AG04450 (cell line): Measurements from ENCODE around the gene EFNA5. TPM values are rescaled to one million over a fixed set of nuclear protein-coding genes. Genes with fewer than 3 reads are reported as not detected.

Experiments used
- CTCF ChIA-PET: fragments of 300-600, 350-600 bp; formaldehyde crosslinking; extraction: SDS; loops from one replicate; lab custom pipeline; 2022; ENCODE audit warnings: antibody characterized with exemption, inconsistent platforms; lab: Charles Lee
- POLR2A ChIA-PET: fragments of 350-600 bp; formaldehyde crosslinking; extraction: SDS; loops from one replicate; lab custom pipeline; 2021; ENCODE audit warnings: antibody characterized with exemption, inconsistent platforms; lab: Yijun Ruan, JAX
- DNase-seq: peaks from one replicate; pipeline ENCODE4 v3.0.0-alpha.2; 2011; ENCODE audit warnings: low read depth, low spot score
- H3K27ac ChIP-seq: one replicate; pipeline ENCODE4 v1.5.1; 2012; ENCODE audit warnings: low read depth, low read length, control low read depth
- H3K27me3 ChIP-seq: one replicate; pipeline ENCODE4 v1.6.0; 2012; ENCODE audit warnings: low read length; ENCODE audit not compliant: control insufficient read depth, insufficient read depth
- H3K4me3 ChIP-seq: 2 replicates; pipeline ENCODE4 v1.5.1; 2011; ENCODE audit warnings: mild to moderate bottlenecking, low read depth, low read length, control low read depth
- H3K9me3 ChIP-seq: 2 replicates; pipeline ENCODE4 v1.5.1; 2012; ENCODE audit warnings: low read length; ENCODE audit not compliant: control insufficient read depth, insufficient read depth
- CTCF ChIP-seq: IDR thresholded peaks from 2 replicates; pipeline ENCODE4 v1.5.1; 2011; ENCODE audit warnings: low read depth, low read length, control low read depth, inconsistent platforms
- polyA plus RNA-seq: library from polyadenylated mRNA; depleted of rRNA; stranded (reverse); fragments of >200 nt; gene quantifications from 2 replicates; pipeline ENCODE4 v1.2.3, GENCODE V29; 2011

The EFNA5 gene
- polyA plus RNA-seq, 1 experiment: 3.0 TPM

- no peak for TF ChIP-seq CTCF
- Histone ChIP-seq H3K4me3 (no peak overlapping the region), H3K27ac (no peak overlapping the region), H3K9me3 (no peaks in the 10 kb centered on the region), H3K27me3 (no peaks in the 10 kb centered on the region)
- ChIA-PET POLR2A (interaction anchor here (0.7 kb wide), 1 partner anchor 26 kb away, joined by 4 read pairs; no protein-coding TSS in a partner anchor), CTCF (interaction anchor here (2.2 kb wide), 1 partner anchor 49 kb away, joined by 9 read pairs; no protein-coding TSS in a partner anchor)
- DNase-seq: no peak
Observed at GRCh38 chr5:107523029-107523680, 147.6 kb downstream of the EFNA5 start.

GRCh38 chr5:107522456-107522855 lies 148.3 kb downstream of the EFNA5 start:
- Histone ChIP-seq H3K9me3 (no peaks in the 10 kb centered on the region), H3K4me3 (no peak overlapping the region), H3K27ac (no peak overlapping the region), H3K27me3 (no peaks in the 10 kb centered on the region)
- TF ChIP-seq CTCF: no peak
- DNase-seq: no peak
- CTCF ChIA-PET: interaction anchor here (2.2 kb wide), 1 partner anchor 50 kb away, joined by 9 read pairs; no protein-coding TSS in a partner anchor
- POLR2A ChIA-PET: no interaction called here

GRCh38 chr5:107519900-107520354 lies 150.8 kb downstream of the EFNA5 start:
- Histone ChIP-seq H3K9me3 (no peaks in the 10 kb centered on the region), H3K27me3 (no peaks in the 10 kb centered on the region), H3K4me3 (no peak overlapping the region), H3K27ac (no peak overlapping the region)
- ChIA-PET POLR2A (no interaction called here), CTCF (interaction anchor here (0.6 kb wide), 1 partner anchor 154 kb away, joined by 3 read pairs; no protein-coding TSS in a partner anchor)
- no peak for TF ChIP-seq CTCF
- no peak for DNase-seq

GRCh38 chr5:107518616-107519015 lies 152.1 kb downstream of the EFNA5 start:
- H3K9me3 ChIP-seq: no peaks in the 10 kb centered on the region
- H3K27ac ChIP-seq: no peak overlapping the region
- H3K4me3 ChIP-seq: no peak overlapping the region
- CTCF ChIA-PET: no interaction called here
- POLR2A ChIA-PET: no interaction called here
- no peak for TF ChIP-seq CTCF
- H3K27me3 ChIP-seq: no peaks in the 10 kb centered on the region
- no peak for DNase-seq

- TF ChIP-seq CTCF: no peak
- ChIA-PET POLR2A (no interaction called here), CTCF (no interaction called here)
- Histone ChIP-seq H3K27ac (no peak overlapping the region), H3K4me3 (no peak overlapping the region), H3K27me3 (no peaks in the 10 kb centered on the region), H3K9me3 (no peaks in the 10 kb centered on the region)
- no peak for DNase-seq
Observed at GRCh38 chr5:107518190-107518589, 152.5 kb downstream of the EFNA5 start.
